Stimulated activated CD4-positive, alpha-beta T cell treated with anti-CD3 and anti-CD28 coated beads, Interleukin-12 subunit alpha, Interleukin-12 subunit beta, amount 100 ng/mL, for 24 hours (primary cell): ENCODE measurements around the gene MLYCD.

Experiments used
- DNase-seq, 2 experiments: peaks; one replicate each; pipeline ENCODE4 v3.0.0-alpha.2; 2020; ENCODE audit warnings: low read depth in 2 of 2

The MLYCD gene

DNA sequence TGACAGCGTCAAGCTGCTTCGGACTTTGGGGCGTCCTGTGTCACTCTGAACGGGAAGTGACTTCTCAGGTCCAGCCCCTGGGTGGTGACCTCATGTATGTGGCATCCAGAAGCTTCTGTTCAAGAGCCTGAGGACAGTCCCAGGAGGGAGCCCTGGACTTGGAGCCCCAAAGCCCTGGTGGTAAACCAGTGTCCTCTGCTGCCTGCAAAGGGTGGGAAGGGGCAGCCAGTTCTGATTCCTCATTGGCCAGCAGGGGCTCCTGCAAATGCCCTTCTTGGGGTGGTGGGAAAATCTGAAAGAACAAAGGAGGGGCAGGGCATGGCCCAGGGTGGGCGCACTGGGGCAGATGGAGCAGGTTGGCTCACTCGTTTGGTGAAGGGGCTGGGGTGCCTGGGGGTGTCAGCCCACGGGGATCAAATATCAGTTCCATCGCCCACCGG lies 55.7 kb downstream of the MLYCD start:
- DNase-seq = no peak

DNA sequence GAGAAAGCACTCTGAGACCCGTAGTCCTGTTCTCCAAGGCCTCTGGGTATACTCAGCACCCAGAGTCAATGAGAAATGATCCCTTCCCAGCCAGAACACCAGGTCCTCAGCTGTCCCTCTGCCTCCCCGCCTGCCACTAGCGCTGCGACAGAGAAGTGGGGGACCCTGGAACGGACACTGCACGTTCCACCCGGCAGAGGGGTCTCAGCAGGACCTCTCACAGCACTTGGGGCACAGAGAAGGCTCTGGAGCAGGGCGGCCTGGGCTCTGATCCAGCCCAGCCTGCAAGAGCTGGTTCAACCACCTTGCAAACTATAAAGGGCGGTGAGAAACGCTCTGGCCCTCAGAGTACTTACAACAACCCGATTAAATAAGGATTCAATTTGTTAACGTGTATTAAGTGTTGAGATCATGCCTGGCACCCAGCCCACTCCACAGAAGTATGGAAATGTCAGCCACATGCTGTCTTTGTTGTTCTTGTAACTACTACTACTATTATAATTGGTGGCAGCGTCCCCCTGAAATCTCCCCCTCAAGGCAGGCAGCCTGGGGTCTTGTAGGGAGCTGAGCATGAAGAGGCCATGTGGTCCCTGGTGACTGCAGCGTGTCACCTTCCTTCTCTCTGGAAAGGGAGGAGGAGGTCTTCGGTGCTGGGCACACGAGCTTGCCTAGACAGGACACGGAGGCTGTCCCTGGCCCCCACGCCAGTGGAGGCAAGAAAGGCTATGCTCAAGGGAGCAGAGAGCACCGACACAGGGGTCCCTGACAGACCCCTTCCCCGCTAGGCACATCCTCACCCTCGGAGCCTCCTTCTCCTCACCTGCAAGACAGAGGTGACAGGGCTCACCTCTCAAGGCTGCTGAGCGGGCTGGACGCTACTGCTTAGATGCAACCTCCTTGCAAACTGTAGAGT lies 56.6 kb downstream of the MLYCD start:
- DNase-seq = no peak

GRCh38 chr16:83956336-83957289 lies 57.7 kb downstream of the MLYCD start:
- DNase-seq = peak; percentile 50 to 77

- DNase-seq = no peak
Measured at GRCh38 chr16:83957296-83957855, 58.5 kb downstream of the MLYCD start.

DNA sequence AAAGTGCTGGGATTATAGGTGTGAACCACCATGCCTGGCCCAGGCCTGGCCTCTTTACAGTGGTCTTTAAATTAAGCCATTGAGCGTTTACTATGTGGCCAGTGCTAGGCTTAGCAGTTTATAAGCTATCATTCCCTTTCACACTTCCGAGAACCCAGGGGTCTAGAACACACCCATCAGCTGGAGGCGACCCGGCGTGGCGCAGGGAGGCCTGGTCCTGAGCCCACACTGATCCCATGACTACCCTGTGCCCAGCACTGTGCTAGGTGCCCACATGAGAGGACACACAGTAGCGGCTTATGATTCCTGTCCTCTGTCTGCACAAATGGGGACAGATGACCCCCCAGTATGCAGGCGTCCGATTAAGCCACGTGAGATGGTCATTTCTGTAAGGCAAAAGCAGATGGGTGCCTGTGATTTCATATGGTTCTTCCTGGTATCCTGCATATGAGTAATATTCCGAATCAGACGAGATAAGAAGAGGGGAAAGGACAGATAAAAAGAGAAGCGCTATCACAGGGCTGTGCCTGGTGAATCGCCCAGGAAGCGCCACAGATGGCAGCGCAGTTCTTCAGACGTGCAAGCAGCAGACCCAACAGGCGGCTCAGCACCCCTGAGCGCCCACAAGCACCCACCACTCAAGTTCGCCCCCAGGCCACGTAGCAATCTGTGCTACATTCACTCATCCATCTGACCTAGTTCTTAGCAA lies 59.4 kb downstream of the MLYCD start:
- DNase-seq = no peak

GRCh38 chr16:83958846-83959565 lies 60.1 kb downstream of the MLYCD start:
- no peak for DNase-seq

DNA sequence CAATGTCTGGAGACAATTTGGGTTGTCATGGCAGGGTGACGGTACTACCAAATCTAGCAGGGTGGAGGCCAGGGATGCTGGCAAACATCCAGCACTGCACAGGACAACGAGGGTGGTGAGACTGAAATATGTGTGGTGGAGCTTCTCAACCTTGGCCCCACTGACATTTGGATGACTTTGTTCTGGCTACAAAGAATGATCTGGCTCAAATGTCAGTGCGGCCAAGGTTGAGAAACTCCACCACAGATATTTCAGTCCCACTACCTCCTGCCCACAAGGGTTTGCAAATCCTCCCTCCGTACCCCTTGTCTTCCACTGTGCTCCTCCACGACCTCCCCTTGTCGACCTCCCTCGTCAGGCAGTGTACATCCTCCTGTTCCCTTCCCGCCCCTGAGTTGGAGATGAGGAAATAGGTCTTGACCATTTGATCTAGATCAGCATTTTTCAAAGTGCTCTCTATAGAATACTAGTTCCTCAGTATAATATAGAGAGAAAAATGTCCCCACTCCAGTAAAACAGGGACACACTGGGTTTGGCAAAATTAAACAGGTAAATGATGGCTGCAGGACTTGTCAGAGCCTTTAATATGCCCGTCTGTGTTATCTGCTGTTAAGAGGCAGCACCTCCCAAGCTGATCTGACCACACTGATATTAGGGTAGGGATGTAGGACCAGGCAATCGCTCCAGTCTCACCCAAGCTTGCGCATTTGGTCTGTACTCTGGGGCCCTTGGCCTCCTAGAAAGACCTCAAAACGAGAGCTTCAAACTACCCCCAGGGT lies 60.9 kb downstream of the MLYCD start:
- DNase-seq = no peak

GRCh38 chr16:83960521-83961249 lies 61.8 kb downstream of the MLYCD start:
- no peak for DNase-seq

- DNase-seq = no peak
Measured at GRCh38 chr16:83961591-83961990, 62.7 kb downstream of the MLYCD start.

- no peak for DNase-seq
Measured at GRCh38 chr16:83963277-83964119, 64.6 kb downstream of the MLYCD start.

DNA sequence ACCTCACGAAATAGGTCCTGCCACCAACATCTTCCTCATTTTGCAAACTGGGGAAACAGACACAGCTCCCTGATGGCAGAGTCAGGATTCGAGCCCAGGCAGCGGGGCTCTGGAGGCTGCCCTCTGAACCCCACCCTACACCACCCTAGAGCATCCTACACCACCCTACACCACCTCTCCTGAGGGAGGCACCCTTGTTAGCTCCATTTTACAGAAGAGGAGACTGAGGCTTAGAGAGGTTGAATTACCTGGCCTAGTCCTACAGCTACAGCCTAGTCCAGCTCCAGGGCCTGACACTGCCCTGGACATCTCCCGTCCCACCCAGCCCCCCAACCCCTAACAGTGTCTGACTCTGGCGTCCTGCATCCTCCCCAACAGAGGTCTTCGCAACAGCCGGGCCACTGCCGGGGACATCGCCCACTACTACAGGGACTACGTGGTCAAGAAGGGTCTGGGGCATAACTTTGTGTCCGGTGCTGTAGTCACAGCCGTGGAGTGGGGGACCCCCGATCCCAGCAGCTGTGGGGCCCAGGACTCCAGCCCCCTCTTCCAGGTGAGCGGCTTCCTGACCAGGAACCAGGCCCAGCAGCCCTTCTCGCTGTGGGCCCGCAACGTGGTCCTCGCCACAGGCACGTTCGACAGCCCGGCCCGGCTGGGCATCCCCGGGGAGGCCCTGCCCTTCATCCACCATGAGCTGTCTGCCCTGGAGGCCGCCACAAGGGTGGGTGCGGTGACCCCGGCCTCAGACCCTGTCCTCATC lies 65.9 kb downstream of the MLYCD start:
- no peak for DNase-seq

DNA sequence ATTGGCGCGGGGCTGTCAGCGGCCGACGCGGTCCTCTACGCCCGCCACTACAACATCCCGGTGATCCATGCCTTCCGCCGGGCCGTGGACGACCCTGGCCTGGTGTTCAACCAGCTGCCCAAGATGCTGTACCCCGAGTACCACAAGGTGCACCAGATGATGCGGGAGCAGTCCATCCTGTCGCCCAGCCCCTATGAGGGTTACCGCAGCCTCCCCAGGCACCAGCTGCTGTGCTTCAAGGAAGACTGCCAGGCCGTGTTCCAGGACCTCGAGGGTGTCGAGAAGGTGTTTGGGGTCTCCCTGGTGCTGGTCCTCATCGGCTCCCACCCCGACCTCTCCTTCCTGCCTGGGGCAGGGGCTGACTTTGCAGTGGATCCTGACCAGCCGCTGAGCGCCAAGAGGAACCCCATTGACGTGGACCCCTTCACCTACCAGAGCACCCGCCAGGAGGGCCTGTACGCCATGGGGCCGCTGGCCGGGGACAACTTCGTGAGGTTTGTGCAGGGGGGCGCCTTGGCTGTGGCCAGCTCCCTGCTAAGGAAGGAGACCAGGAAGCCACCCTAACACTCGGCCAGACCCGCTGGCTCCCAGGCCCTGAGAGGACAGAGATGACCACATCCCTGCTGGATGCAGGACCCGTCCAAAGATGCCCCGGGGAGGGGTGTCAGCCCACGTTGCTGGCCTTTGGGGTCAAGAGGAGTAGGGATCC lies 66.7 kb downstream of the MLYCD start:
- no peak for DNase-seq

DNA sequence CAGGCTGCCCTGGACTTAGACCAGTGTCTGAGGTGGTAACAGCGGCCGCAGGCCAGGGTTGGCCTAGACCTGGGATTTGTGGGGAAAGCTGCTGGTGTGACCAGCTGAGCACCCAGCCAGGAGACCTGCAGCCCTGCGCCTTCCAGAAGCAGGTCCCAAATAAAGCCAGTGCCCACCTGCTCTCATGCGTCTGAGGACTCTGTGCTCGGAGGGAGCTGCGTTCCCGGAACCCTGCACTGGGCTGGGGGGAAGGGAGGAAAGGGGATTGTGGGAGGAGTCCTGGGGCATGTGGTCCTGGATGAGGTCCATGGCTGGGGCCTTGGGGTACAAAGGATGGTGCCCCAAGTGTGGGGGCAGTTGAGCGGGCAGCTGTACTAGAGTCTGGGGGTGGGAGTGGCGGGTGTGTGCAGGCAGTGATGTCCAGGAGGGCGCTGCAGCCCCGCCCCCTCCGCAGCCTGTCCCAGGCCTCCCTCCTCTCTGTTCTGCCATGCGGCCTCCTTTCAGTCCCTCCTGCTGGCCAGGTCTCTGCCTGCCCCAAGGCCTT lies 67.3 kb downstream of the MLYCD start:
- no peak for DNase-seq

DNA sequence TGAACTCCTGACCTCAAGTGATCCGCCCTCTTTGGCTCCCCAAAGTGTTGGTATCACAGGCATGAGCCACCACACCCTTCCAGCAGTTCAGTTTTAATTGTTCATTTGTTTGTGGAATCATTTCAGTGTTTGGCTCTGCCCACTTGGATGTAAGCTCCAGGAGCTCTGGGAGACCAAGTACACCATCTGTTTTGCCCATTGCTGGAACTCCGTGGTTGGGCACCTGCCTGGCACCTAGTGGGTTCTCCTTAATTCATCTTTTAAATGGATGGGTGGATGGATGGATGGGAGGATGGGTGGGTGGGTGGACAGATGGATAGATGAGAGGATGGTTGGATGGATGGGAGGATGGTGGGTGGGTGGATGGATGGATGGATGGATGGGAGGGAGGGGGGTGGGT lies 68.2 kb downstream of the MLYCD start:
- no peak for DNase-seq

DNA sequence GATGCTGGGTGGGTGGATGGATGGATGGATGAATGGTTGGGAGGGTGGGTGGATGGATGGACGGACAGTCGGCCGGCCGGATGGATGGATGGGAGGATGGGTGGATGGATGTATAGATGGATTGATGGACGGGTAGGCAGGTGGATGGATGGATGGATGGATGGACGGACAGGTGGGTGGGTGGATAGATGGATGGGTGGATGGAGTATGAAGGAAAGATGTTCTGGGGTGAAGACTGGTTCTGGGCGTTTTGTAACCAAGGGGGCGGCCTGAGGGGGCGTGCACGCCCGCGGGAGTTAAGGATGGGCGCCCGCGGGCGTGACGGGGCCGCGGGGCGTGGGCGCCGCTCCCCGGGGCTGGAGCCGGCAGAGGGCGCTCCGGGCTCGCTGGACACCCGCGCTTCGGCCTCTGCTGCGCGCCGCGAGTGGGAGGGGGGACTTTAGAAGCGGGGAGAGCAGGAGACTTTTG lies 69.0 kb downstream of the MLYCD start, which contains the start of gene NECAB2:
Gene NECAB2 (plus strand): TSS at position 407 of the 468 bp plus-strand sequence. CDS start 405 bp downstream, outside the sequence.
- peak in 1 of 2 experiments; percentile 13 for DNase-seq

DNA sequence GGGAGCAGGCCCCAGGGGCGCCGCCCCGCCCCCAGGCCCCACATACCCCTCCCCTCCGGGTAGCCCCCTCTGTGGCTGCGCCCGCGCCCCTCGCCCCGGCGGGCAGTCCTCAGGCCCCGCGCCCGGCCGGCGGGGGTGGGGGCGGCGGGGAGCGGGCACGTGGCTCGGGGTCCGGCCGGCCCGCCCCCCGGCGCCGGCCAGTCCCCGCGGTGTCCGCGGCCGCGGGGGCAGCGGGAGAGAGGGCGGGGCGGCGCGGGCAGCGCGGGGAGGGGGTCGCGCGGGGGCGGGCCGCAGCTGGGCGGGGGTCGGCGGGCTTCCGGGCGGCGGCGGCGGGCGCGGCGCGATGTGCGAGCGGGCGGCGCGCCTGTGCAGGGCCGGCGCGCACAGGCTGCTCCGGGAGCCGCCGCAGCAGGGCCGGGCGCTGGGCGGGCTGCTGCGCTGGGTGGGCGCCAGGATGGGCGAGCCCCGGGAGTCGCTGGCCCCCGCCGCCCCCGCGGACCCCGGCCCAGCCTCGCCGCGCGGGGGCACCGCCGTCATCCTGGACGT lies 69.5 kb downstream of the MLYCD start:
- DNase-seq = no peak
